OCI-LY7 (cell line): ENCODE measurements around the gene DGLUCY. TPM values are rescaled to one million over a fixed set of nuclear protein-coding genes. Genes with fewer than 3 reads are reported as not detected.

Experiments
- BruUV-seq: library from RNA; stranded (reverse); fragments of 400-500 nt; replicated peaks from 2 replicates; lab custom pipeline; 2021; lab: Mats Ljungman, UMichigan
- CTCF ChIA-PET: fragments of 300-600 bp; sonication (Branson Sonifier 250); formaldehyde crosslinking; loops from one replicate; lab custom pipeline; 2022; ENCODE audit warnings: antibody characterized with exemption; ENCODE audit not compliant: unreplicated experiment; lab: Charles Lee
- POLR2A ChIA-PET: fragments of 300-600 bp; sonication (Branson Sonifier 250); formaldehyde crosslinking; loops from one replicate; lab custom pipeline; 2022; ENCODE audit warnings: antibody characterized with exemption; lab: Charles Lee
- DNase-seq: peaks from one replicate; pipeline ENCODE4 v3.0.0-alpha.2; 2015; ENCODE audit warnings: low spot score
- H2AFZ ChIP-seq: fragments of 200-600 bp; sonication (generic), shearing (Covaris generic); 2 replicates; pipeline ENCODE4 v1.6.1; 2014; ENCODE audit warnings: mild to moderate bottlenecking, antibody characterized with exemption, low read length, moderate library complexity
- H3K27ac ChIP-seq: fragments of 200-600 bp; sonication (generic); 2 replicates; pipeline ENCODE4 v1.5.1; 2014; ENCODE audit warnings: mixed run types, low read depth, mild to moderate bottlenecking, moderate library complexity, low read length, inconsistent platforms; ENCODE audit not compliant: poor library complexity, severe bottlenecking
- H3K36me3 ChIP-seq: fragments of 200-600 bp; sonication (generic); 2 replicates; pipeline ENCODE4 v1.6.1; 2014; ENCODE audit warnings: mild to moderate bottlenecking, antibody characterized with exemption, low read length, moderate library complexity, mixed read lengths; ENCODE audit not compliant: insufficient read depth
- H3K4me1 ChIP-seq: fragments of 200-600 bp; sonication (generic); 2 replicates; pipeline ENCODE4 v1.5.1; 2014; ENCODE audit warnings: mild to moderate bottlenecking, low read length; ENCODE audit not compliant: insufficient read depth, poor library complexity, severe bottlenecking
- H3K4me2 ChIP-seq: fragments of 200-600 bp; sonication (generic); 2 replicates; pipeline ENCODE4 v1.6.1; 2014; ENCODE audit warnings: mild to moderate bottlenecking, low read length
- H3K4me3 ChIP-seq: fragments of 200-600 bp; sonication (generic); 2 replicates; pipeline ENCODE4 v1.5.1; 2014; ENCODE audit warnings: mild to moderate bottlenecking, low read depth, low read length; ENCODE audit not compliant: poor library complexity, severe bottlenecking
- H3K79me2 ChIP-seq: fragments of 200-600 bp; sonication (generic); 2 replicates; pipeline ENCODE4 v1.6.1; 2016; ENCODE audit warnings: low read depth, mild to moderate bottlenecking, low read length, moderate library complexity, mixed read lengths; ENCODE audit not compliant: insufficient read depth
- H3K9me2 ChIP-seq: fragments of 200-600 bp; sonication (generic); 2 replicates; pipeline ENCODE4 v1.6.1; 2016; ENCODE audit warnings: mild to moderate bottlenecking, low read length, mixed read lengths; ENCODE audit not compliant: insufficient read depth
- H3K9me3 ChIP-seq: fragments of 200-600 bp; sonication (generic); 2 replicates; pipeline ENCODE4 v1.6.1; 2014; ENCODE audit warnings: mild to moderate bottlenecking, mixed run types, low read length, mixed read lengths
- H4K20me1 ChIP-seq: fragments of 200-600 bp; sonication (generic); 2 replicates; pipeline ENCODE4 v1.6.1; 2014; ENCODE audit warnings: mild to moderate bottlenecking, antibody characterized with exemption, low read length, moderate library complexity, mixed read lengths; ENCODE audit not compliant: insufficient read depth
- EZH2phosphoT487 ChIP-seq: fragments of 200-600 bp; sonication (generic); IDR thresholded peaks from 2 replicates; pipeline ENCODE4 v1.6.1; 2018; ENCODE audit warnings: low read depth, borderline replicate concordance, mild to moderate bottlenecking, mixed run types, antibody characterized with exemption, low read length, moderate library complexity, mixed read lengths
- intact Hi-C: fragments of 100-400 bp; cut with micrococcal nuclease; formaldehyde crosslinking; loops from one replicate; pipeline ENCODE4 v1.10.0; 2022; ENCODE audit not compliant: unreplicated experiment
- total RNA-seq, 2 experiments: library from RNA; depleted of rRNA in 1 of 2; stranded (reverse); fragments of >200 nt in 1 of 2; shearing (Covaris generic) in 1 of 2; gene quantifications; 2 replicates each; pipeline ENCODE4 v1.2.3, GENCODE V29; 2014 to 2022
- TF ChIP-seq, protein P1 (sequence below): fragments of 200-600 bp; sonication (generic); conservative IDR thresholded peaks from 2 replicates; pipeline ENCODE4 v1.5.1; 2014; ENCODE audit warnings: mild to moderate bottlenecking, antibody characterized with exemption, low read length, moderate library complexity, mixed read lengths

DGLUCY gene
- total RNA-seq, 2 experiments from 2014 or later, result 37.6 to 56.8 TPM

DNA sequence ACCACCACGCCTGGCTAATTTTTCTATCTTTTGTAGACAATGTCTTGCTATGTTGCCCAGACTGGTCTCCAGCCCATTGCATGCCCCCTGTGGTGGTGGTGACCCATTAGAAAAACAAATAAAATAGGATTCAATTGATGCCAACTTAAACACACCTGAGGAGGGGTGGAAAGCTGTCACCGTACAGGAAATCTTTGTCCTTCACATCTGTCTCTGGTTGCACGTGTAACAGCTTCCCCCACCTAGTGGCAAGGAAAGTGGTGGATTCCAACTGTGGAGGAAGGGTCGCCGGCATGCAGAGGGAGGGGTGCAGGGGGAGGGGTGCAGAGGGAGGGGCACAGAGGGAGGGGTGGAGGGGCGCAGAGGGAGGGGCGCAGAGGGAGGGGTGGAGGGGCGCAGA, 156.7 kb downstream of the DGLUCY start:
- CTCF ChIA-PET, result no interaction called here
- TF ChIP-seq EZH2phosphoT487, result no peak
- TF ChIP-seq, protein P1, sequence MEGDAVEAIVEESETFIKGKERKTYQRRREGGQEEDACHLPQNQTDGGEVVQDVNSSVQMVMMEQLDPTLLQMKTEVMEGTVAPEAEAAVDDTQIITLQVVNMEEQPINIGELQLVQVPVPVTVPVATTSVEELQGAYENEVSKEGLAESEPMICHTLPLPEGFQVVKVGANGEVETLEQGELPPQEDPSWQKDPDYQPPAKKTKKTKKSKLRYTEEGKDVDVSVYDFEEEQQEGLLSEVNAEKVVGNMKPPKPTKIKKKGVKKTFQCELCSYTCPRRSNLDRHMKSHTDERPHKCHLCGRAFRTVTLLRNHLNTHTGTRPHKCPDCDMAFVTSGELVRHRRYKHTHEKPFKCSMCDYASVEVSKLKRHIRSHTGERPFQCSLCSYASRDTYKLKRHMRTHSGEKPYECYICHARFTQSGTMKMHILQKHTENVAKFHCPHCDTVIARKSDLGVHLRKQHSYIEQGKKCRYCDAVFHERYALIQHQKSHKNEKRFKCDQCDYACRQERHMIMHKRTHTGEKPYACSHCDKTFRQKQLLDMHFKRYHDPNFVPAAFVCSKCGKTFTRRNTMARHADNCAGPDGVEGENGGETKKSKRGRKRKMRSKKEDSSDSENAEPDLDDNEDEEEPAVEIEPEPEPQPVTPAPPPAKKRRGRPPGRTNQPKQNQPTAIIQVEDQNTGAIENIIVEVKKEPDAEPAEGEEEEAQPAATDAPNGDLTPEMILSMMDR, result no peak
- no peaks in the 10 kb centered on the region for H4K20me1 ChIP-seq

DNA sequence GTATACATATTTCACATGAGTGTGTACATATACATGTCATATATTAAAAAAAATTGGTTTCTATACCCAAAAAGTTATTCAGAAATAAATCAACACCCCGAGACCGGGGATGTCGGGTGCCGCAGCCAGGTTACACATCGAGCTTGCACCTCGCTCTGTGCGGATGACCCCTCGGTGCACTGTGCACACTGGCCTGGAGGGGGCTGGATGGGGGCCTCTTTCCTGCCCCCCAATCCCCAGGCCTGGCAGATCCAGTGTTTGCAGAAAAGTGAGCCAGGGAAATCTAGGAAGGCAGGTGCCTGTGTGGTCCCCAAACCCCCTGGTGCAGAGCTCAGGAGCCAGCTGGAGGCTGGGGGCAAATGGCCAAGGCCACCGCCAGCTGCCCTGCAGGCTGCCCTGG, 157.8 kb downstream of the DGLUCY start:
- ChIA-PET POLR2A (no interaction called here), CTCF (no interaction called here)
- H3K27ac ChIP-seq, result no peak overlapping the region
- no peak overlapping the region for H3K4me2 ChIP-seq
- intact Hi-C loops, result no loop called here
- H3K79me2 ChIP-seq, result no peaks in the 10 kb centered on the region
- TF ChIP-seq EZH2phosphoT487, result no peak
- TF ChIP-seq, protein P1, result no peak
- H3K36me3 ChIP-seq, result peaks cover 86% of the 10 kb centered on the region
- no peaks in the 10 kb centered on the region for H3K9me3 ChIP-seq
- no peak overlapping the region for H2AFZ ChIP-seq
- H3K4me3 ChIP-seq, result no peak overlapping the region
- BruUV-seq, result TSS peak; percentile 85
- no peaks in the 10 kb centered on the region for H4K20me1 ChIP-seq
- DNase-seq, result no peak
- no peaks in the 10 kb centered on the region for H3K4me1 ChIP-seq
- no peaks in the 10 kb centered on the region for H3K9me2 ChIP-seq

More for the DNA sequence above, 156.7 kb downstream of the DGLUCY start:
- Histone ChIP-seq H3K9me3 (no peaks in the 10 kb centered on the region), H3K4me2 (no peak overlapping the region), H3K4me1 (no peaks in the 10 kb centered on the region), H3K4me3 (no peak overlapping the region), H3K9me2 (no peaks in the 10 kb centered on the region), H3K27ac (no peak overlapping the region), H3K36me3 (peaks cover 77% of the 10 kb centered on the region), H3K79me2 (no peaks in the 10 kb centered on the region), H2AFZ (no peak overlapping the region)
- no TSS peak for BruUV-seq
- intact Hi-C loops, result no loop called here
- POLR2A ChIA-PET, result no interaction called here
- no peak for DNase-seq

DNA sequence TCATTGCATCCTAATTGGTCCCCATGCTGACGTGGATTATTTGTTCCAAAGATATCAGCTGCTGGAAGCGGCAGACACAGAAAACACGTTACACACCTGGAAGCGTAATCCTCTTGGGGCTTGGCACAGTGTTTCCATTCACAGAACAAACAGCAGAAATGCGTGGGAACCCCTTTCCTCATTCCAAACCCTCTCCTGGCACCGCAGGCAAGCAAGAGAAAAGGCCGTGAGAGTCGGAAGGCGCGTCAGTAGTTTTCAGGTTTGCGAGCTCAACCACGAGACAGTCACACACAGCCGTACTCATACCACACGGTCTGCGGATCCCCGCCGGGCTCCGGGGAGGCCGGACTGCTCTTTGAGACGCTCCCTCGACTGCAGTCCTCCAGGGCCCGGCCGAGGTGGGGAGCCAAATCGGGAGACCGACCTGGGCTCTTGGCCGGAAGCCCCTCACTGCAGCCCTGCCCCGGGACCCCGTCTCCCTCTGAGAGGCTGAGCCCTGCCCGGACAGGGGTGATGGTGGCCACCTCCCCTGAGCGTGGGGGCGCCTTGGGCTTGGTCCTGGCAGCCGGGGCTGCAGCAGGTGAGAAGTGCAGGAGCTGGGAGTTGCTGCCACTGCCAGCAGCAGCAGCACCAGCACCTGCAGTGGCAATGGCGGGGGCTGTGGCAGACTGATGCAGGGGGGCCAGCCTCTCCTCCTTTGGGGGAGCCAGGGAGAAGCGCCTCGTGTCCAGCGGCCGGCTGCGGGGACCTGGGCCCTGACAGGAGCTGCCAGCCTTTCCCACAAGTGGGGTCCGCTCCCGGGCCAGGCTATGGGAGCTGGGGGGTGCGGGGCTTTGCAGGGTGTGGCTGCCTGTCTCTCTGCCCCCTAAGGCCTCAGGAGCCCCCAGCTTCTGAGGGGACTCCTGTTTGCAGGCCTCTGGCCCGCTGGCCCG, 158.7 kb downstream of the DGLUCY start:
- Histone ChIP-seq H3K9me2 (no peaks in the 10 kb centered on the region), H3K79me2 (no peaks in the 10 kb centered on the region), H3K36me3 (peaks cover 92% of the 10 kb centered on the region), H3K27ac (no peak overlapping the region), H2AFZ (no peak overlapping the region), H3K4me2 (no peak overlapping the region), H3K4me3 (no peak overlapping the region), H4K20me1 (no peaks in the 10 kb centered on the region), H3K9me3 (no peaks in the 10 kb centered on the region), H3K4me1 (no peaks in the 10 kb centered on the region)
- DNase-seq, result no peak
- ChIA-PET POLR2A (no interaction called here), CTCF (no interaction called here)
- intact Hi-C loops, result no loop called here
- TF ChIP-seq, protein P1, result no peak
- TF ChIP-seq EZH2phosphoT487, result no peak
- no TSS peak for BruUV-seq
